VCaP (cell line): Measurements from ENCODE around the gene TAF6L.

Source experiments
- H3K27ac ChIP-seq: fragments of 450-650 bp; 2 replicates; pipeline ENCODE4 v1.5.1; 2017
- TF ChIP-seq, protein P1 (sequence below): fragments of 450-650 bp; conservative IDR thresholded peaks from 2 replicates; pipeline ENCODE4 v1.5.1; 2017; ENCODE audit warnings: mild to moderate bottlenecking, moderate library complexity

TAF6L gene

DNA sequence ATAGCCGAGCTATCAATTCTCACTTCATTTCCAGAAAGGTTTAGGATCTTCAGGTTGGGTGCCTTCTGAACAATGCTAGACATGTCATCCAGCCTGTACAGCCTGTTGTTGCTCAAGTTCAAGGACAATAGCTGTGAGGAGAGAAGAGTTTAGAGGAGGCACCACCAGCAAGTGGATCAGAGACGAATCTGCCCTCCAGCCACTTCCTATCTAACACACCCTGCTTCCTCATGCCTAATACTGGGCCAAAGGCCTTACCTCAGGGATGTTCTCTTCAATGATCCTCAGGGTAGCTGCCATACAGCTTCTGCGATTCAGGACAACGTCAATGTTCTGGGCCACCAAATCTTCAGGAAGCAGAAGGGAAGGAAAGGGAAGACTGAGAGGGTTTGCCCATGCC, 29.9 kb downstream of the TAF6L start:
- H3K27ac ChIP-seq = no peak overlapping the region
- TF ChIP-seq, protein P1, sequence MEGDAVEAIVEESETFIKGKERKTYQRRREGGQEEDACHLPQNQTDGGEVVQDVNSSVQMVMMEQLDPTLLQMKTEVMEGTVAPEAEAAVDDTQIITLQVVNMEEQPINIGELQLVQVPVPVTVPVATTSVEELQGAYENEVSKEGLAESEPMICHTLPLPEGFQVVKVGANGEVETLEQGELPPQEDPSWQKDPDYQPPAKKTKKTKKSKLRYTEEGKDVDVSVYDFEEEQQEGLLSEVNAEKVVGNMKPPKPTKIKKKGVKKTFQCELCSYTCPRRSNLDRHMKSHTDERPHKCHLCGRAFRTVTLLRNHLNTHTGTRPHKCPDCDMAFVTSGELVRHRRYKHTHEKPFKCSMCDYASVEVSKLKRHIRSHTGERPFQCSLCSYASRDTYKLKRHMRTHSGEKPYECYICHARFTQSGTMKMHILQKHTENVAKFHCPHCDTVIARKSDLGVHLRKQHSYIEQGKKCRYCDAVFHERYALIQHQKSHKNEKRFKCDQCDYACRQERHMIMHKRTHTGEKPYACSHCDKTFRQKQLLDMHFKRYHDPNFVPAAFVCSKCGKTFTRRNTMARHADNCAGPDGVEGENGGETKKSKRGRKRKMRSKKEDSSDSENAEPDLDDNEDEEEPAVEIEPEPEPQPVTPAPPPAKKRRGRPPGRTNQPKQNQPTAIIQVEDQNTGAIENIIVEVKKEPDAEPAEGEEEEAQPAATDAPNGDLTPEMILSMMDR = no peak

DNA sequence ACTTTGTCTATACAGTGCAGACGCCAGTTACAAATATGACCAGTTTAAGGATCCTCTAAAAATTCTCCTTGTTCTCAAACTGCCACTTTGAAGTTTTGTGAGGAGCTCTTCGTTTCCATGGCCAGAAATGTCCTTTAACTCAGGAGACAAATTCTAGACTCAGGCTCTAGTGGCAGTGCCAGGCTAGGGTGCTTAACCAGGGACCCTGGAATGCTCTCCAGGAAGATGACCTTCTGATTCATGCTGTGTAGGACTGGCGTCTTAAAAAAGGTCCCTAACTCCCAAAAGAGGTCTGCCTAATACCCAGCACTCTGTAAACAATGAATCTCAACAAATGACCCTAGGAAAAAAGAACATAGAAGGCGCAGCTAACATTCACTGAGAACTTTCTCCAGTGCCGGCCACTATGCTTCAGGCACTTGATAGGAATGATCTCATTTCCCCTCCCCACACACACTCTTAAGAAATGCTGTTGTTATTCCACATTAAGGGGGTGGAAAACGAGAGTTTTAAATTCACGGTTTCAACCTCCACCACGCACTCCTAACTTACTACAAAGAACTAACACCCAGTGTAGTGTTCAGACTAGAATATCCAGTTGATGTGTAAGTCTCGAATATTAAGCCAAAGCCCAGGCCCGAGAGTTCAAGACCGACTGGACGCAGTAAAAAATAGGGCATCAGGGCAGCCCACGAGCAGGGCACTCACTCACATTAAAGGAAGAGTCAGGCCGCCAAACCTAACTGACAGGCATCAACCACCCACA, 33.3 kb downstream of the TAF6L start:
- peak overlapping the region; percentile 80 for H3K27ac ChIP-seq
- TF ChIP-seq, protein P1 = no peak

DNA sequence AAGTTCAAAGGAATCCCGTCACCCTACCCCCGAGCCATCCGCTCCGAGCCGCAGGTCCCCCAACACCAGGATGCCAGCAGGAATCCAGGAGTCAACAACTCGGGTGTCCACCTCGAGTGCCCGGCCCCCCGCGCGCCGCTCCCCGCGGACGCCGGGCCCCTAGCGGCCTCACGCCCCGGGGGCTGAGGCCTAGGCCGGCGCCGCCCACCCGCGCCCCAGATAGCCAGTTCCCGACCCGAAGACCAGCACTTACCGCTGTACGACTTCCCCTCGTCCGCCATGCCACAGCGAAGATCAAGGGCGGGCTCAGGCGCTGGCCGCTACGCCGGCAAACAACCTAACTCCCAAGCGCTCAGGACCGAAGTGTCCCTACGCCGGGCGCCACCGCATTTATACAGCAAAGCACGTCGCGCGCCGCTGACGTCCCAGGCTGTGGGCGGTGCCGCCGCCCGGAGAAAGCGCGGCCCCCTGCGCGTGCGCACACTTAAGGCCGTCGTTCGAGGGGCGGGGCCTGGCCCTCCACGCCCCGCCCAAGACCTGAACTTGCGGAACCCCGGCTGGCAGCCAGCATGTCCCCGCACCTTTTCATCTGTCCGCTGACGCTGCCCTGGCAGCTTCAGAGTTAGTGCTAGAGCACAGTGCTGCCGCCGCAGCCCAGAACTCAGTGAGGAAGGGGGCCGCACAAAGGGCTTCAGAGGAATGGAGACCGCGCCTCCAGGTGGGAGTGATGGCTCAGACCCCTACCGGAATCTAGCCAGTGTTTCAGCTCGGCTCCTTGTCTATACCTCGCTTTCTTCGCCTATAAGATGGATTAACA, 34.1 kb downstream of the TAF6L start, which contains the start of gene NXF1:
TSS of gene NXF1 (minus strand) at position 365 of the 817 bp plus-strand sequence. CDS start at position 281, 84 bp downstream.
- TF ChIP-seq, protein P1 = peak; percentile 6; the same call in 1 of the 2 replicates
- peak within 1 kb of the TSS; percentile 80 for H3K27ac ChIP-seq

DNA sequence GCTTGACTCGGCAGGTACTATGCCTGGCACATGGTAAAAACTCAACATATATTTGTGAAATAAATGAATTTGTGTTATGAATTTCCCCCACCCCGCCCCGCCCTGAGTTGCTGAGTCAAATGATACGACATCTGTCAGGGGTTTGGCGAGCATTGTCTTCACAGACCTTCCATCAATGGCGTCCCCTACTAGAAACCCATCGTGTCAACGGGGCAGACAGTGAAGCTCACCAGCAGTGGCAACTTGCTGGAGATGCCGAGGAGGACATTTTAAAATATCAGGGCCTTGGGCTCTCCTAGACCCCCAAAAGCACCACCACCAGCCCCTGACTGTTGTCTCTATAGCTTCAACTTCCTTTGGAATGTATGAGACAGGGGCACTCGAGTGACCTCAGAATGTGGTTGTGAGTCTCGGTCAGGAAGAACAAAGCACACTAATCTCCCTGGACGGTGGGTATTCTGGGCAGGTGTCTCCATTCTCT, 34.8 kb downstream of the TAF6L start:
- TF ChIP-seq, protein P1 = no peak
- H3K27ac ChIP-seq = peak overlapping the region; percentile 80

GRCh38 chr11:62806611-62807121, 35.5 kb downstream of the TAF6L start:
- no peak overlapping the region for H3K27ac ChIP-seq
- TF ChIP-seq, protein P1 = no peak

GRCh38 chr11:62810748-62811147, 39.6 kb downstream of the TAF6L start:
- TF ChIP-seq, protein P1 = no peak
- H3K27ac ChIP-seq = no peak overlapping the region

DNA sequence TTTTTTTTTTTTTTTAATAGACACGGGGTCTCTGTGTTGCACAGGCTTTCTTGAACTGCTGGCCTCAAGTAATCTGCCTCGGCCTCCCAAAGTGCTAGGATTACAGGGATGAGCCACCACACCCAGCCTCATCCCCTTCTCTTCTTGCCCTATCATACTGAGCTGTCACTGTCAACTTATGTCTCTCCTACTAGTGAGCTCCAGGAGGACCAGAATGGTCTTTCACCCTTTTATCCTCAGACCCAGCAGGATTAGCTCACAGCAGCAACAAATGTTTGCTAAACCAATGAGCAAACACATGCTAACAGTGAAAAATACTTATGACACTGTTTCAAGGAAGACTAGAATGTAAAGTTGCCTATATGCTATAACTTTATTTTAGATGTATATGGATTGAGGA, 40.5 kb downstream of the TAF6L start:
- no peak overlapping the region for H3K27ac ChIP-seq
- TF ChIP-seq, protein P1 = no peak
